ENCODE measurements around the gene MACROD2. TPM values are rescaled to one million over a fixed set of nuclear protein-coding genes. Genes with fewer than 3 reads are reported as not detected.

Gene MACROD2
- total and polyA plus RNA-seq, 2 of the 4 experiments (the other 2 are of a cell fraction), result not detected

DNA sequence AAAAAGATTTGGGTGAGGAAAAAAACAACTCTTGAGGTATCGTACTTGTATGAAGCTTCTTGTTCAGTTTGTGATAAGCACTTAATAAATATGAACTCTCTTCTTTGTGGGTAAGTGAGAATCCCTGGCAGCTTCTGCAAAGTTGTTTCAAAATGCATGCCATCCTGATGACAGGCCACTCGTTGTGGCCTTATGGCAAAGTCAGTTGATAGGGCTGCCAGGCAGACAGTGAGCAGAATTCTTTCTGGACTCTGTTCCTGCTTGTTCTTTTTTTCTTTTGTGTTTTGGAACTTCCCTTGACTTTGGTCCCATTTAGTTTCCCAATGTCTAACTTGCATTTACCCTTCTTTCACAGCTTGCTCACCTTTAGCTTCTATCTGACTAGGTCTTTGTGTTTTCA, 1325.6 kb downstream of the MACROD2 start:
- no peak overlapping the region for H3K14ac ChIP-seq (replicated peaks; ENCODE audit: low read depth, low read length)
- H2AFZ ChIP-seq (replicated peaks; ENCODE audit: low read length, poor library complexity), result no peak overlapping the region
- no peak overlapping the region for H4K91ac ChIP-seq (ENCODE audit: insufficient read depth, low read depth, low read length)
- no peak overlapping the region for H3K23ac ChIP-seq (ENCODE audit: low read depth, low read length)
- CTCF ChIA-PET, result no interaction called here
- intact Hi-C loops (cut with micrococcal nuclease), result no loop called here
- TF ChIP-seq CTCF (conservative IDR thresholded peaks at IDR 0.05; ENCODE audit: low read depth, low read length) (no peak), POLR2A (IDR thresholded peaks at IDR 0.05; ENCODE audit: low read depth, low read length) (no peak), MXI1 (IDR thresholded peaks at IDR 0.05; ENCODE audit: borderline replicate concordance, low read depth, low read length) (no peak), NFE2L2 (IDR thresholded peaks at IDR 0.05; ENCODE audit: low read depth, low read length) (no peak), BHLHE40 (IDR thresholded peaks at IDR 0.05; ENCODE audit: low read depth, low read length) (no peak), MAFK (IDR thresholded peaks at IDR 0.05; ENCODE audit: low read depth, low read length) (no peak), CEBPB (IDR thresholded peaks at IDR 0.05; ENCODE audit: low read depth, low read length) (no peak), FOS (IDR thresholded peaks at IDR 0.05; ENCODE audit: low read depth, low read length) (no peak), RFX5 (IDR thresholded peaks at IDR 0.05; ENCODE audit: low read depth, low read length) (no peak), SMC3 (IDR thresholded peaks at IDR 0.05; ENCODE audit: low read depth, low read length) (no peak)
- TF ChIP-seq, protein P1, sequence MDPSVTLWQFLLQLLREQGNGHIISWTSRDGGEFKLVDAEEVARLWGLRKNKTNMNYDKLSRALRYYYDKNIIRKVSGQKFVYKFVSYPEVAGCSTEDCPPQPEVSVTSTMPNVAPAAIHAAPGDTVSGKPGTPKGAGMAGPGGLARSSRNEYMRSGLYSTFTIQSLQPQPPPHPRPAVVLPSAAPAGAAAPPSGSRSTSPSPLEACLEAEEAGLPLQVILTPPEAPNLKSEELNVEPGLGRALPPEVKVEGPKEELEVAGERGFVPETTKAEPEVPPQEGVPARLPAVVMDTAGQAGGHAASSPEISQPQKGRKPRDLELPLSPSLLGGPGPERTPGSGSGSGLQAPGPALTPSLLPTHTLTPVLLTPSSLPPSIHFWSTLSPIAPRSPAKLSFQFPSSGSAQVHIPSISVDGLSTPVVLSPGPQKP (IDR thresholded peaks at IDR 0.05; ENCODE audit: borderline replicate concordance, low read depth, low read length), result no peak
- TF ChIP-seq, protein P2, sequence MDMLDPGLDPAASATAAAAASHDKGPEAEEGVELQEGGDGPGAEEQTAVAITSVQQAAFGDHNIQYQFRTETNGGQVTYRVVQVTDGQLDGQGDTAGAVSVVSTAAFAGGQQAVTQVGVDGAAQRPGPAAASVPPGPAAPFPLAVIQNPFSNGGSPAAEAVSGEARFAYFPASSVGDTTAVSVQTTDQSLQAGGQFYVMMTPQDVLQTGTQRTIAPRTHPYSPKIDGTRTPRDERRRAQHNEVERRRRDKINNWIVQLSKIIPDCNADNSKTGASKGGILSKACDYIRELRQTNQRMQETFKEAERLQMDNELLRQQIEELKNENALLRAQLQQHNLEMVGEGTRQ (IDR thresholded peaks at IDR 0.05; ENCODE audit: low read depth, low read length), result no peak
- no peaks in the 10 kb centered on the region for H3K9me1 ChIP-seq (ENCODE audit: insufficient read depth, low read length)
- ATAC-seq (ENCODE audit: low read depth), result no peak
- no peak overlapping the region for H3K56ac ChIP-seq (ENCODE audit: extremely low read depth, insufficient read depth, low read length)
- H3K36me3 ChIP-seq (ENCODE audit: control insufficient read depth, insufficient read depth, low read length), result no peaks in the 10 kb centered on the region
- no peak overlapping the region for H2BK120ac ChIP-seq (ENCODE audit: low read depth, low read length)
- POLR2A ChIA-PET (ENCODE audit: unreplicated experiment), result no interaction called here
- no peak overlapping the region for H2BK15ac ChIP-seq (ENCODE audit: low read depth, low read length)
- H4K8ac ChIP-seq (ENCODE audit: low read depth in 2 of 2, low read length in 2 of 2), result no peak overlapping the region
- H2BK5ac ChIP-seq (ENCODE audit: low read depth, low read length, poor library complexity, severe bottlenecking), result no peak overlapping the region
- dilution Hi-C loops (cut with HindIII; ENCODE audit: low sequenced_read_pairs, unreplicated experiment), result no loop called here
- H3K79me1 ChIP-seq (ENCODE audit: low read depth in 1 of 2, low read length in 2 of 2), result no peaks in the 10 kb centered on the region
- no peak overlapping the region for H3K4me2 ChIP-seq (ENCODE audit: low read depth, low read length)
- H2AK5ac ChIP-seq (ENCODE audit: low read depth, low read length), result no peak overlapping the region
- in situ Hi-C loops (cut with MboI; ENCODE audit: low sequenced_read_pairs), result no loop called here
- no peaks in the 10 kb centered on the region for H4K20me1 ChIP-seq (ENCODE audit: insufficient read depth, low read length)
- no peaks in the 10 kb centered on the region for H3K4me1 ChIP-seq (ENCODE audit: control insufficient read depth, insufficient read depth, low read length)
- 13% methylated on average over 1 of the region's 2 CpGs; no CpG with 5 or more reads in 1 of the 2 experiments for WGBS, 2 experiments (ENCODE audit: extremely low coverage in 2 of 2, insufficient read length in 1 of 2)
- no peak overlapping the region for H2BK20ac ChIP-seq (ENCODE audit: low read depth, low read length)
- H3K4ac ChIP-seq (ENCODE audit: low read depth, low read length), result no peak overlapping the region
- H3K27me3 ChIP-seq (ENCODE audit: control insufficient read depth, insufficient read depth, low read length), result no peaks in the 10 kb centered on the region
- no peak for DNase-seq
- no TSS peak for BruUV-seq (replicated peaks)
- H2AK9ac ChIP-seq (replicated peaks; ENCODE audit: low read depth, low read length, poor library complexity), result no peak overlapping the region
- H3K9me3 ChIP-seq (ENCODE audit: control insufficient read depth, insufficient read depth, low read length), result no peaks in the 10 kb centered on the region
- H3K9ac ChIP-seq (ENCODE audit: low read depth, low read length), result no peak overlapping the region
- H3K27ac ChIP-seq (ENCODE audit: insufficient read depth, low read length), result no peak overlapping the region
- no peak overlapping the region for H4K5ac ChIP-seq (ENCODE audit: low read depth, low read length)
- no peak overlapping the region for H3K18ac ChIP-seq (ENCODE audit: low read depth, low read length)
- no peak overlapping the region for H3K4me3 ChIP-seq (ENCODE audit: insufficient read depth, low read depth, low read length)

Measured in IMR-90 (cell line).